Central memory CD8-positive, alpha-beta T cell (primary cell): ENCODE measurements around the gene TAP1.

Source experiments
- ATAC-seq: fragments of 150-1000 bp; cut with Tn5 transposase; replicated peaks from 2 replicates; pipeline ENCODE4 v1.10.0; 2022; ENCODE audit warnings: mild to moderate bottlenecking, moderate FRiP score, moderate number of reproducible peaks; ENCODE audit not compliant: poor library complexity, severe bottlenecking; ENCODE audit errors: extremely low read depth
- DNase-seq, 2 donors: peaks; one replicate each; pipeline ENCODE4 v3.0.0; 2021; ENCODE audit warnings: low spot score in 2 of 2
- H3K27ac Mint-ChIP-seq: one replicate; pipeline ENCODE4 v1.8.0; 2022; ENCODE audit warnings: low read depth, mild to moderate bottlenecking, moderate library complexity, mixed read lengths
- H3K27me3 Mint-ChIP-seq: one replicate; pipeline ENCODE4 v1.8.0; 2022; ENCODE audit warnings: mixed read lengths
- H3K36me3 Mint-ChIP-seq: one replicate; pipeline ENCODE4 v1.8.0; 2022; ENCODE audit warnings: mild to moderate bottlenecking, moderate library complexity, mixed read lengths; ENCODE audit not compliant: insufficient read depth
- H3K4me1 Mint-ChIP-seq: one replicate; pipeline ENCODE4 v1.8.0; 2022; ENCODE audit warnings: mixed read lengths
- H3K4me3 Mint-ChIP-seq: one replicate; pipeline ENCODE4 v1.8.0; 2022; ENCODE audit warnings: mild to moderate bottlenecking, moderate library complexity, mixed read lengths
- H3K9me3 Mint-ChIP-seq: one replicate; pipeline ENCODE4 v1.8.0; 2022; ENCODE audit warnings: mixed read lengths

The TAP1 gene

GRCh38 chr6:32842690-32843089 lies 10.8 kb downstream of the TAP1 start:
- Mint-ChIP-seq H3K27ac (peak overlapping the region; percentile 100), H3K27me3 (no peaks in the 10 kb centered on the region), H3K9me3 (no peaks in the 10 kb centered on the region), H3K4me1 (peaks cover 69% of the 10 kb centered on the region), H3K36me3 (peaks cover 67% of the 10 kb centered on the region), H3K4me3 (peak overlapping the region; percentile 97)
- no peak for DNase-seq
- no peak for ATAC-seq

- Mint-ChIP-seq H3K27me3 (no peaks in the 10 kb centered on the region), H3K4me1 (peaks cover 69% of the 10 kb centered on the region), H3K36me3 (peaks cover 65% of the 10 kb centered on the region), H3K4me3 (peak overlapping the region; percentile 97), H3K9me3 (no peaks in the 10 kb centered on the region), H3K27ac (peak overlapping the region; percentile 100)
- DNase-seq (no peak), ATAC-seq (no peak)
Measured at GRCh38 chr6:32842021-32842650, 11.4 kb downstream of the TAP1 start.

- Mint-ChIP-seq H3K27ac (peak overlapping the region; percentile 100), H3K27me3 (no peaks in the 10 kb centered on the region), H3K36me3 (peaks cover 61% of the 10 kb centered on the region), H3K9me3 (no peaks in the 10 kb centered on the region), H3K4me1 (peaks cover 72% of the 10 kb centered on the region), H3K4me3 (peak overlapping the region; percentile 97)
- ATAC-seq (no peak), DNase-seq (no peak)
Measured at GRCh38 chr6:32840604-32841246, 12.8 kb downstream of the TAP1 start.

GRCh38 chr6:32839356-32839755 lies 14.1 kb downstream of the TAP1 start:
- H3K27me3 Mint-ChIP-seq: no peaks in the 10 kb centered on the region
- peak overlapping the region; percentile 100 for H3K27ac Mint-ChIP-seq
- H3K4me1 Mint-ChIP-seq: peaks cover 74% of the 10 kb centered on the region
- H3K9me3 Mint-ChIP-seq: no peaks in the 10 kb centered on the region
- H3K4me3 Mint-ChIP-seq: no peak overlapping the region
- H3K36me3 Mint-ChIP-seq: peaks cover 56% of the 10 kb centered on the region
- no peak for ATAC-seq
- DNase-seq: no peak

- peak; percentile 98 for ATAC-seq
- DNase-seq: peak; percentile 98 to 99
- Mint-ChIP-seq H3K27ac (peak within 1 kb of the TSS; percentile 100), H3K36me3 (peaks cover 54% of the 10 kb centered on the region), H3K27me3 (no peaks in the 10 kb centered on the region), H3K4me1 (peaks cover 78% of the 10 kb centered on the region), H3K4me3 (peak within 1 kb of the TSS; percentile 71), H3K9me3 (no peaks in the 10 kb centered on the region)
Measured at GRCh38 chr6:32838114-32838958, 15.2 kb downstream of the TAP1 start, which contains the start of gene TAP2. Gene TAP2, minus strand, starts transcription at chr6:32838739. Its CDS starts 506 bp downstream, at chr6:32838233.

GRCh38 chr6:32837651-32838113 lies 15.8 kb downstream of the TAP1 start:
- Mint-ChIP-seq H3K27me3 (no peaks in the 10 kb centered on the region), H3K36me3 (peaks cover 54% of the 10 kb centered on the region), H3K4me3 (peak overlapping the region; percentile 71), H3K27ac (peak overlapping the region; percentile 100), H3K9me3 (no peaks in the 10 kb centered on the region), H3K4me1 (peaks cover 79% of the 10 kb centered on the region)
- DNase-seq (no peak), ATAC-seq (no peak)

- Mint-ChIP-seq H3K27me3 (no peaks in the 10 kb centered on the region), H3K9me3 (no peaks in the 10 kb centered on the region), H3K4me1 (peaks cover 75% of the 10 kb centered on the region), H3K27ac (peak overlapping the region; percentile 100), H3K4me3 (peak overlapping the region; percentile 71), H3K36me3 (peaks cover 56% of the 10 kb centered on the region)
- ATAC-seq (no peak), DNase-seq (no peak)
Measured at GRCh38 chr6:32836873-32837272, 16.6 kb downstream of the TAP1 start.

- ATAC-seq (no peak), DNase-seq (no peak)
- Mint-ChIP-seq H3K4me1 (peaks cover 59% of the 10 kb centered on the region), H3K27me3 (no peaks in the 10 kb centered on the region), H3K27ac (peak overlapping the region; percentile 23), H3K36me3 (peaks cover 56% of the 10 kb centered on the region), H3K4me3 (no peak overlapping the region), H3K9me3 (no peaks in the 10 kb centered on the region)
Measured at GRCh38 chr6:32835167-32835893, 18.2 kb downstream of the TAP1 start.

GRCh38 chr6:32833664-32834063 lies 19.8 kb downstream of the TAP1 start:
- H3K9me3 Mint-ChIP-seq: no peaks in the 10 kb centered on the region
- no peak for DNase-seq
- peak overlapping the region; percentile 11 for H3K27ac Mint-ChIP-seq
- H3K4me1 Mint-ChIP-seq: peaks cover 53% of the 10 kb centered on the region
- no peaks in the 10 kb centered on the region for H3K27me3 Mint-ChIP-seq
- peaks cover 64% of the 10 kb centered on the region for H3K36me3 Mint-ChIP-seq
- no peak for ATAC-seq
- H3K4me3 Mint-ChIP-seq: no peak overlapping the region

- no peaks in the 10 kb centered on the region for H3K27me3 Mint-ChIP-seq
- H3K27ac Mint-ChIP-seq: no peak overlapping the region
- H3K4me3 Mint-ChIP-seq: no peak overlapping the region
- DNase-seq: no peak
- H3K4me1 Mint-ChIP-seq: peaks cover 51% of the 10 kb centered on the region
- H3K9me3 Mint-ChIP-seq: no peaks in the 10 kb centered on the region
- no peak for ATAC-seq
- peaks cover 65% of the 10 kb centered on the region for H3K36me3 Mint-ChIP-seq
Measured at GRCh38 chr6:32832535-32832934, 21.0 kb downstream of the TAP1 start.

GRCh38 chr6:32830936-32831335 lies 22.6 kb downstream of the TAP1 start:
- Mint-ChIP-seq H3K4me3 (no peak overlapping the region), H3K4me1 (peaks cover 37% of the 10 kb centered on the region), H3K9me3 (no peaks in the 10 kb centered on the region), H3K27ac (peak overlapping the region; percentile 60), H3K27me3 (no peaks in the 10 kb centered on the region), H3K36me3 (peaks cover 58% of the 10 kb centered on the region)
- DNase-seq (no peak), ATAC-seq (no peak)

GRCh38 chr6:32830017-32830416 lies 23.5 kb downstream of the TAP1 start:
- H3K36me3 Mint-ChIP-seq: peaks cover 54% of the 10 kb centered on the region
- no peak overlapping the region for H3K4me3 Mint-ChIP-seq
- ATAC-seq (no peak), DNase-seq (no peak)
- peaks cover 27% of the 10 kb centered on the region for H3K4me1 Mint-ChIP-seq
- H3K9me3 Mint-ChIP-seq: no peaks in the 10 kb centered on the region
- H3K27ac Mint-ChIP-seq: peak overlapping the region; percentile 60
- no peaks in the 10 kb centered on the region for H3K27me3 Mint-ChIP-seq
